Left lung (tissue), 10 donors: ENCODE results near the gene UFD1. TPM values are rescaled to one million over a fixed set of nuclear protein-coding genes. Genes with fewer than 3 reads are reported as not detected.

ENCODE experiments used
- ATAC-seq: fragments of 200-7000 bp; cut with Tn5 transposase; one replicate; pipeline ENCODE4 v1.9.1; 2020; ENCODE audit warnings: moderate library complexity
- DNase-seq, 4 donors: peaks; one replicate each; pipeline ENCODE4 v3.0.0-alpha.2; 2013 to 2020
- H3K27ac ChIP-seq, 2 donors: fragments of 200-600 bp; sonication (generic) in 1 of 2; one replicate each; pipeline versions ENCODE4 v1.5.0 to v1.8.0; 2020 to 2021
- H3K27me3 ChIP-seq, 2 donors: fragments of 200-600 bp; sonication (generic) in 1 of 2; one replicate each; pipeline versions ENCODE4 v1.5.0 to v1.8.0; 2020 to 2021
- H3K36me3 ChIP-seq, 2 donors: fragments of 200-600 bp; sonication (generic) in 1 of 2; one replicate each; pipeline versions ENCODE4 v1.5.0 to v1.8.0; 2020 to 2021
- H3K4me1 ChIP-seq, 2 donors: fragments of 200-600 bp; one replicate each; pipeline ENCODE4 v1.8.0; 2021
- H3K4me3 ChIP-seq, 2 donors: fragments of 200-600 bp; sonication (generic) in 1 of 2; one replicate each; pipeline versions ENCODE4 v1.5.0 to v1.8.0; 2020 to 2021; ENCODE audit warnings: mild to moderate bottlenecking in 1 of 2
- H3K9me3 ChIP-seq, 2 donors: fragments of 200-600 bp; sonication (generic) in 1 of 2; one replicate each; pipeline versions ENCODE4 v1.5.0 to v1.8.0; 2020 to 2021
- intact Hi-C, 2 donors: fragments of 100-400 bp; cut with DNase I; formaldehyde crosslinking; loops; one replicate each; pipeline versions ENCODE4 v1.11.2 to v1.14.2; 2022
- polyA plus RNA-seq, 6 donors: library from polyadenylated mRNA; unstranded; fragments of 120-200 nt; gene quantifications; one replicate each; pipeline ENCODE4 v1.2.1, GENCODE V29; 2013; ENCODE audit not compliant: insufficient read length in 6 of 6
- total RNA-seq, 2 donors: library from RNA; stranded (reverse); fragmentation: NEBNext Ultra II Directional; extraction: Animal tissue kit (Norgen Biotek cat#: 25700); gene quantifications; one replicate each; pipeline ENCODE4 v1.2.1, GENCODE V29; 2021
- TF ChIP-seq, protein P1 (sequence below), 2 donors: fragments of 200-600 bp; sonication (generic) in 1 of 2; IDR thresholded peaks; one replicate each; pipeline versions ENCODE4 v1.5.0 to v1.8.0; 2021; ENCODE audit warnings: antibody characterized with exemption in 2 of 2
- donor health status: DM: no; HTN: yes; CAD: no.
- donor health status: DM: no; HTN: no; CAD: no.

UFD1 gene
- total and polyA plus RNA-seq, 8 donors = 41.7 to 72.9 (median 62.6) TPM

DNA sequence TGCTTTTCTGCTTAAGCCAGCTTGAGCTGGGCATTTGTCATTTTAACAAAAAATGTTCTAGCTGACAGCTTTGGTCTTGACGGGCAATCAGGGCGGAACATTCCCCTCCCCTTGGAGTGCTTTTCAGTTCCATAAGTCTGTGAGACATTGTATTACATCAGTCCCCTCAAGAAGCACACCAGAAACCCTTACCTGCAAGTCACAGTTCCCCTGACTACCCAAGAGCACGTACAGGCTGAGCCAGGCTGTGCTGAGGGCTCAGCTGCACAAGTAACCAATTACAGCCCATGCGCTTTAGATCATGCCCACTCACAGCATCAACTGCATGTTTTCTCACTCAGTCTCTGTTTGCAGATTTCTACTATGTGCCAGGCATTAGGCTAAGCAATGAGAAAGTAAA is 66.5 kb downstream of the UFD1 start:
- TF ChIP-seq, protein P1, sequence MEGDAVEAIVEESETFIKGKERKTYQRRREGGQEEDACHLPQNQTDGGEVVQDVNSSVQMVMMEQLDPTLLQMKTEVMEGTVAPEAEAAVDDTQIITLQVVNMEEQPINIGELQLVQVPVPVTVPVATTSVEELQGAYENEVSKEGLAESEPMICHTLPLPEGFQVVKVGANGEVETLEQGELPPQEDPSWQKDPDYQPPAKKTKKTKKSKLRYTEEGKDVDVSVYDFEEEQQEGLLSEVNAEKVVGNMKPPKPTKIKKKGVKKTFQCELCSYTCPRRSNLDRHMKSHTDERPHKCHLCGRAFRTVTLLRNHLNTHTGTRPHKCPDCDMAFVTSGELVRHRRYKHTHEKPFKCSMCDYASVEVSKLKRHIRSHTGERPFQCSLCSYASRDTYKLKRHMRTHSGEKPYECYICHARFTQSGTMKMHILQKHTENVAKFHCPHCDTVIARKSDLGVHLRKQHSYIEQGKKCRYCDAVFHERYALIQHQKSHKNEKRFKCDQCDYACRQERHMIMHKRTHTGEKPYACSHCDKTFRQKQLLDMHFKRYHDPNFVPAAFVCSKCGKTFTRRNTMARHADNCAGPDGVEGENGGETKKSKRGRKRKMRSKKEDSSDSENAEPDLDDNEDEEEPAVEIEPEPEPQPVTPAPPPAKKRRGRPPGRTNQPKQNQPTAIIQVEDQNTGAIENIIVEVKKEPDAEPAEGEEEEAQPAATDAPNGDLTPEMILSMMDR (IDR thresholded peaks at IDR 0.05) = no peak
- DNase-seq (no peak), ATAC-seq (no peak)
- Histone ChIP-seq H3K27me3 (no peaks in the 10 kb centered on the region), H3K4me1 (peaks cover 0 to 7% of the 10 kb centered on the region in 2 donors), H3K27ac (no peak overlapping the region), H3K9me3 (no peaks in the 10 kb centered on the region), H3K36me3 (peaks cover 2 to 35% of the 10 kb centered on the region in 2 donors), H3K4me3 (no peak overlapping the region)
- intact Hi-C loops = no loop called here

DNA sequence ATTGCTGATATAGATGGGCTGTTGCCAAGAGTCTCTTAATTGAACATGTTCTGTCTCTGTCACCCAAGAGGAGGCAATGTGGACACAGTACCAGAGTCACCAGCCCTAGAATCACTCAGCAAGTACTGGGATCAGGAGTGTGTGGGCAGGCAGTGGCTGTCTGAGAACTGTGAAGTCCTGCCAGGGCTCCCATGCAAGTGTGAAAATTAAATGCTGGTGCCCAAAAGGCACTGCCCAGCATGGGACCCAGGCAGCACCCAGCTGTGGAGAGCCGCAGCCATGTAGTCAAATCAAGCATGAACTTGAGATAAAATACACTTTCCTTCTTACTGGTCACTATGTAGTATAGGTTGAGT is 67.3 kb downstream of the UFD1 start:
- TF ChIP-seq, protein P1 (IDR thresholded peaks at IDR 0.05) = no peak
- peaks cover 0 to 1% of the 10 kb centered on the region in 2 donors for H3K4me1 ChIP-seq
- H3K27me3 ChIP-seq = no peaks in the 10 kb centered on the region
- no peak for DNase-seq
- H3K9me3 ChIP-seq = no peaks in the 10 kb centered on the region
- no peak for ATAC-seq
- H3K36me3 ChIP-seq = peaks cover 2 to 43% of the 10 kb centered on the region in 2 donors
- no peak overlapping the region for H3K4me3 ChIP-seq
- intact Hi-C loops = no loop called here
- H3K27ac ChIP-seq = no peak overlapping the region

DNA sequence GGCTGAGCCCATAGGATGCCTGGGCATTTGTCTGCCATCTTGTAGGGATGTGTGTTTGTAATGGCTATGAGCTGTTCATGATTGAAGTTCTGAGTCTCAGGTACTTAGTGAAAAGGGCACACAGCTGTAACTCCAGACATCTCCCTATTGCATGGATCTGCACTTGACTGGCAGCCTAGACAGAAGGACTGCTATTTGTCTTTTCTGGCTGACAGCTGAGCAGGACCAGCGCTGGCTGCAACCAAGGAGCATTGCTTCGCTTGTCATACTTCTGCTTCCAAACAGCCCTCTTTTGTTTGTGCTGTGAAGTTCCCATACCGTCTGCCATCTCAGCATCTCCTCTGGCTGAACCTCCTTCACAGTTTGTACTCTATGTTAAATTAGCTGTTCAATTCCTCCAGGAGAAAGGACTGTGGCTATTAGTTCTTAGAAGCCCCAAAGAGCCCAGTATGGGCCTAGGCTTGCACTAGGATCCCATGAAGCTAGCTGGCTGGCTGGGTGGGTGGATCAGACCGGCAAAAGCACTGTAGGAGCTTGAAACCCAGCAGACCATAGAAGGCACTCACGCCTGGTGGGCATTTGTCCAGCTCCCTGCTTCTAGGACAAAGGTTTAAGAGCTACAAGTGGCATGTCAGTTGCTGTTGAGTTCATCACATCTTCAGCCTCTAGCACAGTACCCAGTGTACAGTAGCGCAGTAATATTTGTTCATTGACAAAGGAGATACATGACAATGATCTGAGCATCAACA is 67.9 kb downstream of the UFD1 start:
- Histone ChIP-seq H3K4me3 (no peak overlapping the region), H3K27ac (no peak overlapping the region), H3K4me1 (no peaks in the 10 kb centered on the region), H3K9me3 (no peaks in the 10 kb centered on the region), H3K36me3 (peaks cover 2 to 49% of the 10 kb centered on the region in 2 donors), H3K27me3 (no peaks in the 10 kb centered on the region)
- no peak for ATAC-seq
- TF ChIP-seq, protein P1 (IDR thresholded peaks at IDR 0.05) = no peak
- DNase-seq = no peak
- intact Hi-C loops = no loop called here

DNA sequence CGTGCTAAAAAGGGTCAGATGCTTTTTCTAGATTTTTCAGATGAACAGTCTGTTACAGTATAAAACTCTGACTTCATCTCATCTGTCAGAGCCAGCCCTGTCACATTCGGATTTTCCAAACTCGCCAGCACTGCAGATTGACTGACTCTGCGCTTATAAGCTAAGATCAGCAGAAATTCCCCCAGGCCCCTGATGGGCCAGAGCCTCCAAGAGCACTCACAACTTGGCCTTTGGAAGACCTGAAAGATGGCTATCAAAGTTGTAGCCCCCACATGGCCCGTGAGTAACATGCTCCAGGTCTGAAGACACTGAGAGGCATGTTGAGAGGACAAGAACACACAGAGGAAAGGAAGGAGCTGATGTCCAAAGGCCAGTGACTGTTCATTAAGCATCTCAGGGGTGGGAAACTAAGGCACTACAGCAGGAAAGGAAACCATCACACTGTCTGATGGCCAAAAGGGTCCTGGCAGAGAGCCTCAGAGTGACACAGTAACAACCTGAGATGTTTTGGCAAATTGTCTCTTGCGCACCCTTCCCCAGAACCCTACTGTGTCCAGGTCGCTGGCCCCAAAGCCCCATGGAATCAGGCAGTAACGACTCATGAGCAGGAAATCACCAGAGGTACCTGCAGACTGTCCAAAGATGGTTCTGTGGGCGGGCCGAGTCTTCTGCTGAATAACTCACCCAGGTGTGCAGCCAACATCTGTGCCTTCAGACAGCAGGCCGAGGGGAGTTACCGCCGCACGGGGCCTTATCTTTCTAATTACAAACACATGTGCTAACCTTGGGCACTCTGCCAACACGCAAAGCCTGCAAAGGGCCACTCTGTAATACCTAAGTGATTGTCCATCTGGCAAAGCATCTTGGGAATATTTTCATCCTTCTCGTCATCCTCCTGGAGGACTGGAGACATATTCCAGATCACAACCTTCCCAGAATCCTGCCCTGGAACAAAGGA is 71.1 kb downstream of the UFD1 start:
- Histone ChIP-seq H3K36me3 (peaks cover 2 to 69% of the 10 kb centered on the region in 2 donors), H3K27me3 (no peaks in the 10 kb centered on the region), H3K27ac (no peak overlapping the region), H3K9me3 (no peaks in the 10 kb centered on the region), H3K4me1 (no peaks in the 10 kb centered on the region), H3K4me3 (no peak overlapping the region)
- intact Hi-C loops = no loop called here
- TF ChIP-seq, protein P1 (IDR thresholded peaks at IDR 0.05) = no peak
- ATAC-seq = no peak
- no peak for DNase-seq

DNA sequence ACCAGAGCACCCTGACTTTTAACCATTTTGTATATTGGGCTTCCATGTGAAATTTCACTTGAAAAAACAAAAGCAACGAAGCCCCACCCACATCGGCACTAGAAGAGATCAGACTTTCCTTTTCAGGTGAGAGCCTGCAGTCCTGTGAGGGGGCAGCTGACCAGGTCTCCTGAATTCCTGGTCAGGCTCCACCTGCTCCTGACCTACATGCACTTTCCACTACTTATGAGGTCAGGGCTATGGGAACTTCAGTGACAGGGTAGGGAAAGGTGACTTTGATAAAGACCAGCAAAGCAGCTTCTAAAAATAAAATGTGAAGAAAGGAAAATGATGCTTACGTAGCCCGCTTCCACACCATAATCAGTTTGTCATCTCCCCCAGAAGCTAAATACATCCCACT is 72.1 kb downstream of the UFD1 start:
- TF ChIP-seq, protein P1 (IDR thresholded peaks at IDR 0.05) = no peak
- DNase-seq (no peak), ATAC-seq (no peak)
- Histone ChIP-seq H3K4me3 (no peak overlapping the region), H3K36me3 (peaks cover 2 to 73% of the 10 kb centered on the region in 2 donors), H3K9me3 (no peaks in the 10 kb centered on the region), H3K27me3 (no peaks in the 10 kb centered on the region), H3K4me1 (no peaks in the 10 kb centered on the region), H3K27ac (no peak overlapping the region)
- intact Hi-C loops = no loop called here
